Endothelial cell of umbilical vein (primary cell): ENCODE data around the gene TLX3. TPM values are rescaled to one million over a fixed set of nuclear protein-coding genes. Genes with fewer than 3 reads are reported as not detected.

Source experiments
- BruUV-seq: library from RNA; stranded (reverse); fragments of 400-500 nt; replicated peaks from 2 replicates; lab custom pipeline; 2021; lab: Mats Ljungman, UMichigan
- CTCF ChIA-PET: fragments of 300-600, 350-600 bp; sonication (Branson Sonifier 250); formaldehyde crosslinking; loops from one replicate; lab custom pipeline; 2021; ENCODE audit warnings: antibody characterized with exemption, inconsistent platforms; lab: Charles Lee
- POLR2A ChIA-PET: fragments of 300-600, 350-600 bp; sonication (Branson Sonifier 250); formaldehyde crosslinking; loops from one replicate; lab custom pipeline; 2021; ENCODE audit warnings: antibody characterized with exemption, inconsistent platforms; lab: Charles Lee
- DNase-seq: peaks from one replicate; pipeline ENCODE4 v3.0.0-alpha.2; 2011; ENCODE audit warnings: low read depth, low spot score
- FAIRE-seq: peaks from 2 replicates; lab custom pipeline; 2011; peaks lifted over from hg19 to GRCh38; lab: Jason Lieb, UNC
- H2AFZ ChIP-seq: 2 replicates; pipeline ENCODE4 v1.6.0; 2012; ENCODE audit warnings: low read depth, low read length, control low read depth, inconsistent platforms
- H3K27ac ChIP-seq: 2 replicates; pipeline ENCODE4 v1.5.1; 2011; ENCODE audit warnings: low read depth, mild to moderate bottlenecking, control low read depth, low read length, moderate library complexity; ENCODE audit not compliant: insufficient read depth
- H3K27me3 ChIP-seq, 2 experiments: 2 replicates each; pipeline versions ENCODE4 v1.6.0 to v1.6.1; 2011; ENCODE audit warnings: low read length in 2 of 2, mixed read lengths in 1 of 2; ENCODE audit not compliant: control insufficient read depth in 2 of 2, insufficient read depth in 2 of 2
- H3K36me3 ChIP-seq, 2 experiments: 2 replicates in 1 of 2; 3 replicates in 1 of 2; pipeline ENCODE4 v1.5.1; 2011; ENCODE audit warnings: low read length in 2 of 2, mild to moderate bottlenecking in 1 of 2, moderate library complexity in 1 of 2; ENCODE audit not compliant: control insufficient read depth in 2 of 2, insufficient read depth in 2 of 2; ENCODE audit errors: extremely low read depth in 1 of 2
- H3K4me1 ChIP-seq: 3 replicates; pipeline ENCODE4 v1.5.1; 2011; ENCODE audit warnings: mild to moderate bottlenecking, low read length; ENCODE audit not compliant: control insufficient read depth, insufficient read depth; ENCODE audit errors: extremely low read depth
- H3K4me2 ChIP-seq: 2 replicates; pipeline ENCODE4 v1.6.1; 2011; ENCODE audit warnings: low read length, control low read depth, mixed read lengths; ENCODE audit not compliant: insufficient read depth
- H3K4me3 ChIP-seq, 3 experiments: fragments of 200-600 bp in 1 of 3; sonication (generic), shearing (Covaris generic) in 1 of 3; replicated peaks in 1 of 3; 2 replicates each; pipeline ENCODE4 v1.5.1; 2011 to 2016; ENCODE audit warnings: control low read depth in 3 of 3, low read length in 3 of 3, mild to moderate bottlenecking in 2 of 3, inconsistent platforms in 1 of 3, low read depth in 1 of 3, moderate library complexity in 1 of 3; ENCODE audit not compliant: insufficient read depth in 1 of 3
- H3K79me2 ChIP-seq: 2 replicates; pipeline ENCODE4 v1.6.0; 2012; ENCODE audit warnings: low read length, inconsistent platforms; ENCODE audit not compliant: control insufficient read depth, insufficient read depth
- H3K9ac ChIP-seq: replicated peaks from 2 replicates; pipeline ENCODE3; 2011; ENCODE audit warnings: low read length, control low read depth; ENCODE audit not compliant: insufficient read depth; ENCODE audit errors: extremely low read depth
- H3K9me1 ChIP-seq: replicated peaks from 3 replicates; pipeline ENCODE4 v1.6.0; 2011; ENCODE audit warnings: mild to moderate bottlenecking, low read length; ENCODE audit not compliant: control insufficient read depth, insufficient read depth; ENCODE audit errors: extremely low read depth
- H3K9me3 ChIP-seq: replicated peaks from 2 replicates; pipeline ENCODE4 v1.5.1; 2012; ENCODE audit warnings: low read length, inconsistent platforms; ENCODE audit not compliant: control insufficient read depth, insufficient read depth
- H4K20me1 ChIP-seq: replicated peaks from 2 replicates; pipeline ENCODE3; 2011; ENCODE audit warnings: mild to moderate bottlenecking, low read length; ENCODE audit not compliant: control insufficient read depth, insufficient read depth; ENCODE audit errors: extremely low read depth
- EZH2 ChIP-seq: IDR thresholded peaks from 2 replicates; pipeline ENCODE4 v1.6.1; 2012; ENCODE audit warnings: borderline replicate concordance, low read depth, mild to moderate bottlenecking, moderate library complexity, low read length, inconsistent platforms; ENCODE audit not compliant: severe bottlenecking
- JUN ChIP-seq: IDR thresholded peaks from 2 replicates; pipeline ENCODE4 v1.6.1; 2011; ENCODE audit warnings: borderline replicate concordance, low read depth; ENCODE audit not compliant: insufficient read length, insufficient read depth
- MAX ChIP-seq: IDR thresholded peaks from 2 replicates; pipeline ENCODE4 v1.6.1; 2011; ENCODE audit not compliant: insufficient read depth, insufficient read length
- MYC ChIP-seq: IDR thresholded peaks from one replicate; pipeline ENCODE4 v1.6.1; 2011; ENCODE audit warnings: mild to moderate bottlenecking, low read depth, low read length
- dilution Hi-C: fragments of 300-500 bp; cut with MboI; formaldehyde crosslinking; loops from one replicate; pipeline ENCODE4 v1.15.0; 2019; ENCODE audit warnings: low sequenced_read_pairs; ENCODE audit not compliant: extremely low pct_ligation_motif_present
- intact Hi-C: fragments of 100-400 bp; cut with micrococcal nuclease; formaldehyde crosslinking; loops from one replicate; pipeline ENCODE4 v1.10.0; 2022
- polyA plus RNA-seq, 4 experiments: library from polyadenylated mRNA; depleted of rRNA in 3 of 4; stranded (reverse) in 3 of 4; unstranded in 1 of 4; fragments of >200 nt; gene quantifications; 2 replicates each; pipeline versions ENCODE4 v1.2.1 to v1.2.3, GENCODE V29; 2011 to 2012; ENCODE audit warnings: missing spikeins in 1 of 4
- total RNA-seq: library from RNA; stranded (reverse); gene quantifications from 2 replicates; pipeline ENCODE4 v1.2.3, GENCODE V29; 2021

The TLX3 gene
- total and polyA plus RNA-seq, 2 donors (not counting 3 experiments of a cell fraction or from before 2014, with no cell fraction given), result not detected

DNA sequence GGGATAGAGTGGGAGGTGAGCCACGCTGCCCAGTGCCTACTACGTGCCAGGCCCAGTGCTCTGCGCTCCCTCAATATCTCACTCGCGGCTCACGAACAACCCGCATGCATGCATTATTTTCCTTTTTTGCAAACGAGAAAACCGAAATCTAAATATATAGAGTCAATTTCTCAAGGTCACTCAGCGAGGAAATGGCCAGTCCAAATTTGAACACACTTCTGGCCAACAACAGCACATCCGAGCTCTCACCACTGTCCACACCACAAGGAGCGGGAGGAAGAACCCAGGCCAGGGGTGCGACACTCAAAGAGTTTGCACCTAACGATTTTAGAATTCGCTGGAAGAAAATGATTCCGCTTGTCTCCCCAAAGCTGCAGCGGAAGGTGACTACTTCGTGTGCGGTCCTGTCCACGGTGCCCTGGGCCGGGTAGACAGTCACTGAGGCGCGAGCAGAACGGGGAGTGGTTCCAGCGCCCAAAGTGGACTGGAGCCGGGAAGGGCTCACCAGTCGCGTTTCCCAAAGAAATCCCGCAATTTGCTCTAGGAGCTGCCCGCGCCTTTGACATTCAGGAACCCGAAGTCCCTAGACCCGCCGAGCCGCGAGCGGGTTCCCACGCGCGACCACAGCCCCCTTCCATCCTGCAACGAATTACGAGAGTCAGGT is 1.1 kb upstream of the TLX3 start:
- intact Hi-C loops (no loop called here), dilution Hi-C loops (no loop called here)
- H3K36me3 ChIP-seq, result no peaks in the 10 kb centered on the region
- H4K20me1 ChIP-seq, result no peaks in the 10 kb centered on the region
- no peak overlapping the region for H3K27ac ChIP-seq
- CTCF ChIA-PET, result interaction anchor here (2.0 kb wide), 1 partner anchor 101 kb away, joined by 8 read pairs; no protein-coding TSS in a partner anchor
- H3K4me2 ChIP-seq, result no peak overlapping the region
- no TSS peak for BruUV-seq
- FAIRE-seq (no peak), DNase-seq (no peak)
- POLR2A ChIA-PET, result no interaction called here
- H3K9me1 ChIP-seq, result no peaks in the 10 kb centered on the region
- no peak for TF ChIP-seq MAX
- no peak for TF ChIP-seq JUN
- peak; percentile 97 for TF ChIP-seq EZH2
- H3K79me2 ChIP-seq, result no peaks in the 10 kb centered on the region
- peaks cover 76 to 81% of the 10 kb centered on the region in 2 experiments for H3K27me3 ChIP-seq
- peaks cover 2% of the 10 kb centered on the region for H3K4me1 ChIP-seq
- H2AFZ ChIP-seq, result no peak overlapping the region
- no peaks in the 10 kb centered on the region for H3K9me3 ChIP-seq
- H3K9ac ChIP-seq, result no peak overlapping the region
- H3K4me3 ChIP-seq, result no peak overlapping the region

GRCh38 chr5:171309276-171310211 is 496 bp downstream of the TLX3 start:
- Histone ChIP-seq H3K4me1 (peaks cover 2% of the 10 kb centered on the region), H3K36me3 (no peaks in the 10 kb centered on the region), H4K20me1 (no peaks in the 10 kb centered on the region), H3K79me2 (no peaks in the 10 kb centered on the region), H3K27ac (no peak overlapping the region), H3K9me1 (no peaks in the 10 kb centered on the region), H3K9me3 (no peaks in the 10 kb centered on the region), H3K27me3 (peaks cover 86 to 96% of the 10 kb centered on the region in 2 experiments), H2AFZ (no peak overlapping the region), H3K9ac (no peak overlapping the region), H3K4me3 (no peak overlapping the region), H3K4me2 (no peak overlapping the region)
- ChIA-PET CTCF (interaction anchor here (2.0 kb wide), 1 partner anchor 102 kb away, joined by 8 read pairs; no protein-coding TSS in a partner anchor), POLR2A (no interaction called here)
- no TSS peak for BruUV-seq
- TF ChIP-seq MYC (no peak), JUN (no peak), EZH2 (peak; percentile 74)
- intact Hi-C loops (loop anchor here (10.0 kb wide), 1 partner anchor 445 kb away; the partner anchor contains the start of gene RANBP17), dilution Hi-C loops (no loop called here)
- DNase-seq (no peak), FAIRE-seq (no peak)
